Measurements from ENCODE around the gene SSNA1.

Gene SSNA1

GRCh38 chr9:137184881-137185660 is 3.4 kb upstream of the SSNA1 start:
- H3K9me3 Mint-ChIP-seq: no peaks in the 10 kb centered on the region
- no peak overlapping the region for H3K4me3 Mint-ChIP-seq
- H3K36me3 Mint-ChIP-seq: peaks cover 61% of the 10 kb centered on the region

DNA sequence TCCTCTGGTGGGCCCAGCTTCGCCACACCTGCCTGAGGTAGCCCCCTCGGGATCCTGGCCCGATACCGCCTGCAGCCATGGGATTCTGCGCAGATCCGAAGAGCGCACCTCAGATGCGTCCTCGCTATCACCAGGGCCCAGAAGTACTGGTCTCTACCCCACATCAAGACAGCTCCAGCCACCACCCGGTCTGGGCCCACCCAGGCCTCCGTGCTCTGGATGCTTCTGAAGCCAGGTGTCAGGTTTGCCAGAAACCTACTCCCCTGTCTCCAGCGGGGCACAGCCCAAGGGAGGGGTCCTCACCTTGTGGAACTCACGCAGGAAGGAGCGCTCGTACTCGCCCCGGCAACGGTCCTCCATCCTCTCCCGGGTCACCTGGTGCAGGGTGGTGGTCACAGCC is 2.6 kb upstream of the SSNA1 start:
- no peak overlapping the region for H3K27ac Mint-ChIP-seq
- ATAC-seq: no peak
- peaks cover 47% of the 10 kb centered on the region for H3K4me1 Mint-ChIP-seq

More at GRCh38 chr9:137184881-137185660, 3.4 kb upstream of the SSNA1 start:
- H3K27ac Mint-ChIP-seq: no peak overlapping the region
- DNase-seq (ENCODE audit: low spot score in 2 of 2) (no peak), ATAC-seq (no peak)
- H3K4me1 Mint-ChIP-seq: peaks cover 40% of the 10 kb centered on the region

GRCh38 chr9:137186385-137186784 is 2.1 kb upstream of the SSNA1 start:
- no peak overlapping the region for H3K27ac Mint-ChIP-seq
- H3K4me3 Mint-ChIP-seq: peak overlapping the region; percentile 89
- H3K9me3 Mint-ChIP-seq: no peaks in the 10 kb centered on the region
- peaks cover 51% of the 10 kb centered on the region for H3K4me1 Mint-ChIP-seq
- DNase-seq (ENCODE audit: low spot score in 2 of 2) (no peak), ATAC-seq (no peak)
- H3K36me3 Mint-ChIP-seq: peaks cover 70% of the 10 kb centered on the region

More for the DNA sequence above, 2.6 kb upstream of the SSNA1 start:
- H3K9me3 Mint-ChIP-seq: no peaks in the 10 kb centered on the region
- peaks cover 69% of the 10 kb centered on the region for H3K36me3 Mint-ChIP-seq
- DNase-seq (ENCODE audit: low spot score in 2 of 2): no peak
- H3K4me3 Mint-ChIP-seq: peak overlapping the region; percentile 89

DNA sequence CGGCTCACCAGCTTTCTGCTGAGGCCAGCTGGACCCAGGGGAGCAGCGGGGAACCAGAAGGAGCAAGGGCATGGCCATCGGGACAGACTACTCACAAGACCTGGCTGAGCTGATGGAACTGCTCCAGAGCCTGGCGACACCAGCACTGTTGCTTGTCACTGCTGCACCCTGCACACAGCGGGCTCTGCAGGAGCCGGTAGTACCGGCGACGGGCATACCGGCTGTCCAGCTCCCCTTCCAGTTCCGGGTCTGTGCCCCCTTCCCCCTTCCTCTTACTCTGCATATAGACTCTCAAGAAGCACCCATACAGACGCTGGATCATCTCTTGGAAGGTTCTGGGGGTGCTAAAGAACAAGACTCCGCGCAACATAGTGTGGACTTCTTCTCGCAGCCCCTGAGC is 1.1 kb upstream of the SSNA1 start:
- peak overlapping the region; percentile 89 for H3K4me3 Mint-ChIP-seq
- H3K4me1 Mint-ChIP-seq: peaks cover 51% of the 10 kb centered on the region
- H3K27ac Mint-ChIP-seq: peak overlapping the region; percentile 95
- no peak for DNase-seq (ENCODE audit: low spot score in 2 of 2)
- no peak for ATAC-seq
- H3K36me3 Mint-ChIP-seq: peaks cover 62% of the 10 kb centered on the region
- H3K9me3 Mint-ChIP-seq: no peaks in the 10 kb centered on the region

- Mint-ChIP-seq H3K9me3 (no peaks in the 10 kb centered on the region), H3K4me1 (peaks cover 51% of the 10 kb centered on the region), H3K36me3 (peaks cover 55% of the 10 kb centered on the region), H3K4me3 (peak overlapping the region; percentile 89), H3K27ac (peak overlapping the region; percentile 95)
- DNase-seq (ENCODE audit: low spot score in 2 of 2) (no peak), ATAC-seq (peak; percentile 2)
Measured at GRCh38 chr9:137188086-137188489, 388 bp upstream of the SSNA1 start.

- DNase-seq (ENCODE audit: low spot score in 2 of 2) (no peak), ATAC-seq (no peak)
- Mint-ChIP-seq H3K4me3 (peak overlapping the region; percentile 89), H3K36me3 (peaks cover 40% of the 10 kb centered on the region), H3K4me1 (peaks cover 43% of the 10 kb centered on the region), H3K9me3 (no peaks in the 10 kb centered on the region), H3K27ac (peak overlapping the region; percentile 95)
Measured at GRCh38 chr9:137189297-137190295, 1.1 kb downstream of the SSNA1 start.

DNA sequence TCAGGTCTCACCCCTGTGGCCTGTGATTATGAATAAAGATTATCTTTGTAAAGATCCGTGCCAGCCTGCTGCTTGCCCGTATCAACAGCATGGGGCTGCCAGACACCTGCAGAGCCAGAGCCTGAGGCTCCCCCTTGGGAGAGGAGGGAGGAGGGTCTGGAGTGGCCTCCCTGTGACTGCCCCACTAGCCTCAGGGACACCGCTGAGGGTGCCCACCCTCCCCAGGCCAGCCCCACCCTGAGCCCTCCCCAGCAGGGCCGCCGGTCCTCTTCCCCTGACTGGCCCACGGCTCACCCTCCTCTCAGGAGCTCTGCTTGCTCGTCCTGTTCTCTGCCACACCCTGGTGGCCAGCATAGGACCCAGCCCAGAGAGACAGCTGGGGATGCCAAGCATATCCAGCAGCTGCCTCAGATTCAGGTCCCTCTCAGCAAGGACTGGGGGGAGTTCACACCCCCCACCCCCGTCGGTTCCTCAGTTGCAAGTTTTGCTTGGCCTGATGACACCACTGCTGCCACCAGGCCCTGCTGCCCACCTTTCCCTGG is 1.9 kb downstream of the SSNA1 start:
- H3K4me1 Mint-ChIP-seq: peaks cover 43% of the 10 kb centered on the region
- no peak for ATAC-seq
- peak overlapping the region; percentile 95 for H3K27ac Mint-ChIP-seq
- H3K4me3 Mint-ChIP-seq: peak overlapping the region; percentile 89
- H3K36me3 Mint-ChIP-seq: peaks cover 37% of the 10 kb centered on the region
- no peaks in the 10 kb centered on the region for H3K9me3 Mint-ChIP-seq
- DNase-seq (ENCODE audit: low spot score in 2 of 2): no peak

- Mint-ChIP-seq H3K4me3 (peak overlapping the region; percentile 89), H3K9me3 (no peaks in the 10 kb centered on the region), H3K36me3 (peaks cover 37% of the 10 kb centered on the region), H3K27ac (peak overlapping the region; percentile 95), H3K4me1 (peaks cover 42% of the 10 kb centered on the region)
- no peak for ATAC-seq
- no peak for DNase-seq (ENCODE audit: low spot score in 2 of 2)
Measured at GRCh38 chr9:137191245-137191644, 2.8 kb downstream of the SSNA1 start.

GRCh38 chr9:137191691-137192447 is 3.4 kb downstream of the SSNA1 start:
- Mint-ChIP-seq H3K27ac (peak overlapping the region; percentile 95), H3K36me3 (peaks cover 36% of the 10 kb centered on the region), H3K4me3 (no peak overlapping the region), H3K4me1 (peaks cover 36% of the 10 kb centered on the region), H3K9me3 (no peaks in the 10 kb centered on the region)
- ATAC-seq (no peak), DNase-seq (ENCODE audit: low spot score in 2 of 2) (no peak)

GRCh38 chr9:137192448-137192780 is 3.9 kb downstream of the SSNA1 start:
- ATAC-seq (no peak), DNase-seq (ENCODE audit: low spot score in 2 of 2) (no peak)
- no peak overlapping the region for H3K4me3 Mint-ChIP-seq
- H3K4me1 Mint-ChIP-seq: peaks cover 30% of the 10 kb centered on the region
- H3K27ac Mint-ChIP-seq: no peak overlapping the region
- peaks cover 30% of the 10 kb centered on the region for H3K36me3 Mint-ChIP-seq
- H3K9me3 Mint-ChIP-seq: no peaks in the 10 kb centered on the region

GRCh38 chr9:137192859-137193258 is 4.4 kb downstream of the SSNA1 start:
- Mint-ChIP-seq H3K9me3 (no peaks in the 10 kb centered on the region), H3K4me3 (no peak overlapping the region), H3K27ac (no peak overlapping the region), H3K4me1 (peaks cover 26% of the 10 kb centered on the region), H3K36me3 (peaks cover 26% of the 10 kb centered on the region)
- DNase-seq (ENCODE audit: low spot score in 2 of 2) (no peak), ATAC-seq (no peak)

GRCh38 chr9:137193771-137194170 is 5.3 kb downstream of the SSNA1 start:
- no peak for DNase-seq (ENCODE audit: low spot score in 2 of 2)
- no peak for ATAC-seq
- no peaks in the 10 kb centered on the region for H3K9me3 Mint-ChIP-seq
- H3K36me3 Mint-ChIP-seq: peaks cover 19% of the 10 kb centered on the region
- peaks cover 25% of the 10 kb centered on the region for H3K4me1 Mint-ChIP-seq
- no peak overlapping the region for H3K4me3 Mint-ChIP-seq
- H3K27ac Mint-ChIP-seq: no peak overlapping the region

- H3K9me3 Mint-ChIP-seq: no peaks in the 10 kb centered on the region
- no peak overlapping the region for H3K27ac Mint-ChIP-seq
- peaks cover 14% of the 10 kb centered on the region for H3K36me3 Mint-ChIP-seq
- ATAC-seq: no peak
- H3K4me3 Mint-ChIP-seq: no peak overlapping the region
- no peak for DNase-seq (ENCODE audit: low spot score in 2 of 2)
- H3K4me1 Mint-ChIP-seq: peaks cover 19% of the 10 kb centered on the region
Measured at GRCh38 chr9:137194388-137194787, 5.9 kb downstream of the SSNA1 start.

DNA sequence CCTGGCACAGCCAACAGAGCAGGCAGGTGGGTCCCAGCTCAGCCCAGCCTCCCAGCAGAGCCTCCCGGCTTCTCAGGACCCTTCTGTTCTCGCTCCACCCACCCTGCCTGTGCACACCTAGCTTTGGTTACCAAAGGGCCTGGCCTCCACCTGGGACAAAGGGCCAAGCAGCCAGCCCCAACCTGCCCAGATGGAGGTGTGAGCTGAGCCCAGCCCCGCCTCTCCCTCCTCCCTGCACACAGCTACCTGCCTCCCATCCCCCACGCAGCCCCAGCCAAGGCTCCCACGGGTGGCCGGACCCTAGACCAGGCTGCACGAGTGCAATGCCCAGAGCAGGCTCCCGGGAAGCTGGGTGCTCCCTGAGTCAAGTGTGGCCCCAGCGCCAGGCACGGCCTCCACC is 6.4 kb downstream of the SSNA1 start:
- peaks cover 9% of the 10 kb centered on the region for H3K36me3 Mint-ChIP-seq
- no peak overlapping the region for H3K4me3 Mint-ChIP-seq
- no peak for DNase-seq (ENCODE audit: low spot score in 2 of 2)
- ATAC-seq: no peak
- peaks cover 15% of the 10 kb centered on the region for H3K4me1 Mint-ChIP-seq
- H3K27ac Mint-ChIP-seq: no peak overlapping the region
- H3K9me3 Mint-ChIP-seq: no peaks in the 10 kb centered on the region

All from stimulated activated effector memory CD8-positive, alpha-beta T cell treated with anti-CD3 and anti-CD28 coated beads, Interleukin-12 subunit alpha, Interleukin-12 subunit beta, amount 100 ng/mL, for 72 hours (primary cell).